Right atrium auricular region (tissue), 2 donors: ENCODE data around the gene AFF4. TPM values are rescaled to one million over a fixed set of nuclear protein-coding genes. Genes with fewer than 3 reads are reported as not detected.

Experiments used
- DNase-seq: peaks from one replicate; pipeline ENCODE4 v3.0.0-alpha.2; 2019; ENCODE audit warnings: low spot score
- H3K27ac ChIP-seq, 2 donors: fragments of 200-600 bp; sonication (generic); 1 replicate in 1 of 2; 2 replicates in 1 of 2; pipeline ENCODE4 v1.5.1; 2016 to 2019
- H3K27me3 ChIP-seq, 2 donors: fragments of 200-600 bp; sonication (generic); one replicate each; pipeline versions ENCODE4 v1.5.1 to v1.6.0; 2017 to 2019
- H3K36me3 ChIP-seq: fragments of 200-600 bp; sonication (generic); one replicate; pipeline ENCODE4 v1.5.1; 2016
- H3K4me1 ChIP-seq, 2 donors: fragments of 200-600 bp; sonication (generic); one replicate each; pipeline versions ENCODE4 v1.5.1 to v1.6.0; 2017 to 2019
- H3K4me3 ChIP-seq, 2 donors: fragments of 200-600 bp; sonication (generic); 1 replicate in 1 of 2; 2 replicates in 1 of 2; pipeline ENCODE4 v1.5.1; 2017 to 2019; ENCODE audit warnings: mild to moderate bottlenecking in 1 of 2, moderate library complexity in 1 of 2
- H3K9me3 ChIP-seq, 2 donors: fragments of 200-600 bp; sonication (generic); one replicate each; pipeline ENCODE4 v1.5.1; 2019
- total RNA-seq, 2 donors: library from RNA; depleted of rRNA; stranded (reverse); fragments of >200 nt; gene quantifications; one replicate each; pipeline ENCODE4 v1.1.0, GENCODE V29; 2016
- TF ChIP-seq, protein P1 (sequence below), 2 donors: fragments of 200-600 bp; sonication (generic); IDR thresholded peaks; one replicate each; pipeline ENCODE4 v1.5.1; 2019; ENCODE audit warnings: antibody characterized with exemption in 2 of 2

The AFF4 gene
- total RNA-seq, 2 donors from 2014 or later: 36.8 to 47.3 TPM

DNA sequence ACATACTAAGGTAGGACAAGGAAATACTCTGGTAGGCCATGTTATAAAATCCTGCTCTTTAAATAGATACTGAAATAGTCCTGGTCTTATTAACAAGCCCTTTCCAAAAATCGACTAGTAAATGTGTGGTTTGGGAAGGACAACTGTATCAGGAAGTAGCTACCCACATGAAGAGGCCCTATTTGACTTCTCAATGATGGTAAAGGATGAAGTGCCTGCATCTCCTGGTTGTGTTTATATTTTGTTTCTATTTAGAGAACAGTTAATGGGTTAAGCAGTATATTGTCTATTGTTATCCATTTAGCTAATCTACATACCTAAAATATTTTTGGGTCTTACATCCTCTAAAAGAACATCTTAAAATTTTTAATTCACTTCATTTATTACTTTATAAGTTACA is 109.6 kb downstream of the AFF4 start:
- Histone ChIP-seq H3K27ac (no peak overlapping the region), H3K9me3 (no peaks in the 10 kb centered on the region), H3K4me3 (no peak overlapping the region), H3K4me1 (peaks cover 0 to 6% of the 10 kb centered on the region in 2 donors), H3K27me3 (no peaks in the 10 kb centered on the region), H3K36me3 (no peaks in the 10 kb centered on the region)
- DNase-seq: no peak
- TF ChIP-seq, protein P1, sequence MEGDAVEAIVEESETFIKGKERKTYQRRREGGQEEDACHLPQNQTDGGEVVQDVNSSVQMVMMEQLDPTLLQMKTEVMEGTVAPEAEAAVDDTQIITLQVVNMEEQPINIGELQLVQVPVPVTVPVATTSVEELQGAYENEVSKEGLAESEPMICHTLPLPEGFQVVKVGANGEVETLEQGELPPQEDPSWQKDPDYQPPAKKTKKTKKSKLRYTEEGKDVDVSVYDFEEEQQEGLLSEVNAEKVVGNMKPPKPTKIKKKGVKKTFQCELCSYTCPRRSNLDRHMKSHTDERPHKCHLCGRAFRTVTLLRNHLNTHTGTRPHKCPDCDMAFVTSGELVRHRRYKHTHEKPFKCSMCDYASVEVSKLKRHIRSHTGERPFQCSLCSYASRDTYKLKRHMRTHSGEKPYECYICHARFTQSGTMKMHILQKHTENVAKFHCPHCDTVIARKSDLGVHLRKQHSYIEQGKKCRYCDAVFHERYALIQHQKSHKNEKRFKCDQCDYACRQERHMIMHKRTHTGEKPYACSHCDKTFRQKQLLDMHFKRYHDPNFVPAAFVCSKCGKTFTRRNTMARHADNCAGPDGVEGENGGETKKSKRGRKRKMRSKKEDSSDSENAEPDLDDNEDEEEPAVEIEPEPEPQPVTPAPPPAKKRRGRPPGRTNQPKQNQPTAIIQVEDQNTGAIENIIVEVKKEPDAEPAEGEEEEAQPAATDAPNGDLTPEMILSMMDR (IDR thresholded peaks at IDR 0.05): no peak

DNA sequence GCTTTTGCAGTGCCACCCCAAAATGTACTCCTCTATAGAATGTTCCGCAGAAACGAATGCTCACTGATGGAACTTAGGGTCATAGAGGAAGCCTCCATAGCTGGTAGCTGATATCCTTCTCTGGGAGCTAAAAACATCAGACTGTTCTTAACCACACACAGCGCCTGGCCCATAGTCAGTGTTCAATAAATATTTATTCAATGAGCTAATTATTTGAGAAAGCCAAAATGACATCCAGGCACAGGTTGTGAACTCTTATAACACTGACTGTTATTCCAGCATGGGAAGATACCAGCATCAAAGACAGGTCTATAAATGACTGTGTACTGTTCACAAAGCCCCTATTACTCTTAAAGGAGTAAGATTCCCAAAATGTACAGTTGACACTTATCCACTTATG is 110.1 kb downstream of the AFF4 start:
- Histone ChIP-seq H3K27me3 (no peaks in the 10 kb centered on the region), H3K4me1 (peaks cover 0 to 6% of the 10 kb centered on the region in 2 donors), H3K27ac (no peak overlapping the region), H3K9me3 (no peaks in the 10 kb centered on the region), H3K36me3 (no peaks in the 10 kb centered on the region), H3K4me3 (no peak overlapping the region)
- TF ChIP-seq, protein P1 (IDR thresholded peaks at IDR 0.05): no peak
- no peak for DNase-seq

DNA sequence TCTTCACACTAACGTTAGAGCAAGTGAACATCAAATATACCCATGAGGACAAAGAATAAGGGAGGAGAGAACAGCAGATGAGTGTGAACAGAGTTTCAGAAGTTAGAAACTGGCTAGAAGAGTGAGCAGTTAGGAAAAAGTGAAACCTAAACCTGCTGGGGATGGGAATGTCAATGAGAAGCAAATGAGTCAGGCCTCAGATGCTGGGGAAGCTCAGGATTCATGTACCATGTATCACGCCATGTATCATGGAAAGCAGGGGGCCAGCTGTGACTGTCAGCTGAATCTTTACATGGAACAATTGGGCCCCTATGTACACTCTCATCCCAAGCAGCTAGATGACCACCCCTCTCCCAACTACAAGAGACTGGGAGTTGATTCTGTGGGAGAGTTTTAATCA is 113.4 kb downstream of the AFF4 start:
- Histone ChIP-seq H3K4me3 (no peak overlapping the region), H3K9me3 (no peaks in the 10 kb centered on the region), H3K27ac (no peak overlapping the region), H3K36me3 (no peaks in the 10 kb centered on the region), H3K4me1 (peaks cover 0 to 6% of the 10 kb centered on the region in 2 donors), H3K27me3 (no peaks in the 10 kb centered on the region)
- DNase-seq: no peak
- TF ChIP-seq, protein P1 (IDR thresholded peaks at IDR 0.05): no peak

DNA sequence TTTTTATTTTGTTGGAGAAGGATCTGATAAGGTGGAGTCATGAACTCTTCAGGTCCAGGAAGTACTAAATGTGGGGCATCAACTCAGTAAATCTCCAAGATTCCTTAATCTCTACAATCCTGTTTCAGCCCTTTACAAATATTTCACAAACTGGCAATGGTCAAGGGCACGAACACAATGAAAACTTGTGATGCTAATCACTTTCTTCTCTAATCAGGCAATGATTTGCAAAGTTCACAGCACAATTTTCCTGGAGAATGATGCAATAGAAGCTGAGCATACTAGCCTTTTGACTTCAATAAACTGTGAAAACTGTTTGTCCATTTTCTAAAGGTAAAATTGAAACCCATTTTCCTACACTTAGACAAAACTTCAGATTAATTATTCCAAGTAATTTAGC is 114.1 kb downstream of the AFF4 start:
- no peaks in the 10 kb centered on the region for H3K27me3 ChIP-seq
- H3K4me3 ChIP-seq: no peak overlapping the region
- no peaks in the 10 kb centered on the region for H3K36me3 ChIP-seq
- TF ChIP-seq, protein P1 (IDR thresholded peaks at IDR 0.05): no peak
- no peak overlapping the region for H3K27ac ChIP-seq
- no peaks in the 10 kb centered on the region for H3K9me3 ChIP-seq
- no peak for DNase-seq
- peaks cover 0 to 4% of the 10 kb centered on the region in 2 donors for H3K4me1 ChIP-seq

DNA sequence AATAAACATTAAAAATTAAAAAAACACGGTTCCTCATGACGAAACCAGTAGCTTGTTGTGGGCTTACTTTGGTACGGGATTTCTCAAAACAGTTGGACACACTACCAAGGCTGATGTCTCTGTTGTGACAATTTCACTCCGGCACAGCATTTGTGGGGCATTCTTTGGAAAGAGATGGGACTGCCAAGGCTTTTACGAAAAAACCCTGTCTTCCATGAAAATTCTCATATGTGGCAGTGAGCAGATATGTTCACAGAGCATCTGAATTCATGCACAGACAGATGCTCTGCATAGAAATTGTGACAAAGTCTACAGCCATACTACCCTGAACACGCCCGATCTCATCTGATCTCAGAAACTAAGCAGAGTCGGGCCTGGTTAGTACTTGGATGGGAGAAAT is 115.2 kb downstream of the AFF4 start:
- no peaks in the 10 kb centered on the region for H3K4me1 ChIP-seq
- no peaks in the 10 kb centered on the region for H3K9me3 ChIP-seq
- H3K27ac ChIP-seq: no peak overlapping the region
- TF ChIP-seq, protein P1 (IDR thresholded peaks at IDR 0.05): no peak
- H3K36me3 ChIP-seq: no peaks in the 10 kb centered on the region
- no peak for DNase-seq
- H3K4me3 ChIP-seq: no peak overlapping the region
- H3K27me3 ChIP-seq: no peaks in the 10 kb centered on the region

DNA sequence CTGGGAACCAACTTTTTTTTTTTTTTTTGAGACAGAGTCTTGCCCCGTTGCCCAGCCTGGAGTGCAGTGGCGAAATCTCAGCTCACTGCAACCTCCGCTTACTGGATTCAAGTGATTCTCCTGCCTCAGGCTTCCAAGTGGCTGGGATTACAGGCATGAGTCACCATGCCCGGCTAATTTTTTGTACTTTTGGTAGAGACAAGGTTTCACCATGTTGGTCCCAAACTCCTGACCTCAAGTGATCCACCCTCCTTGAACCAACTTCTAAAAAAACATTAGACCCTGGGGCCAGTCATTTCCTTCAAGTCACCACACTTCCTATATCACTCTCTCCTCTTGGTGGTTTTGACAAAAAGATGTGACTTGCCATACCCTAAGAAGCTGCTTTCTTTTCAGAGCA is 122.1 kb downstream of the AFF4 start:
- H3K4me1 ChIP-seq: peaks cover 0 to 4% of the 10 kb centered on the region in 2 donors
- TF ChIP-seq, protein P1 (IDR thresholded peaks at IDR 0.05): no peak
- DNase-seq: no peak
- no peaks in the 10 kb centered on the region for H3K9me3 ChIP-seq
- H3K4me3 ChIP-seq: no peak overlapping the region
- no peaks in the 10 kb centered on the region for H3K36me3 ChIP-seq
- H3K27me3 ChIP-seq: no peaks in the 10 kb centered on the region
- no peak overlapping the region for H3K27ac ChIP-seq
